Adrenal gland (tissue), 19 donors: ENCODE data around the gene DDX31. TPM values are rescaled to one million over a fixed set of nuclear protein-coding genes. Genes with fewer than 3 reads are reported as not detected.
A peak's percentile ranks its signal among the peaks of the same experiment; 100 is the strongest.
"Not testable (repeated sequence)": the region's sequence is repeated elsewhere in the genome, so short reads cannot be mapped to it uniquely, and the experiment has no call there.

ENCODE experiments used
- DNase-seq, 7 donors: peaks; one replicate each; pipeline ENCODE4 v3.0.0-alpha.2; 2019 to 2020
- H3K27ac ChIP-seq, 5 donors: fragments of 200-600 bp; sonication (generic) in 4 of 5; 1 replicate in 3 of 5; 2 replicates in 2 of 5; pipeline versions ENCODE4 v1.5.1 to v1.8.0; 2016 to 2020; ENCODE audit warnings: mild to moderate bottlenecking in 1 of 5
- H3K27me3 ChIP-seq: fragments of 200-600 bp; 2 replicates; pipeline ENCODE4 v1.8.0; 2021
- H3K36me3 ChIP-seq, 2 donors: fragments of 200-600 bp; replicated peaks in 1 of 2; 1 replicate in 1 of 2; 2 replicates in 1 of 2; pipeline versions ENCODE4 v1.5.1 to v1.8.0; 2018 to 2022
- H3K4me1 ChIP-seq, 2 donors: fragments of 200-600 bp; replicated peaks in 1 of 2; 1 replicate in 1 of 2; 2 replicates in 1 of 2; pipeline versions ENCODE4 v1.5.1 to v1.8.0; 2018 to 2021
- H3K4me3 ChIP-seq, 4 donors: fragments of 200-600 bp; sonication (generic) in 3 of 4; one replicate each; pipeline ENCODE4 v1.5.1; 2016 to 2018
- H3K9me3 ChIP-seq, 3 donors: fragments of 200-600 bp; sonication (generic) in 1 of 3; replicated peaks in 1 of 3; 1 replicate in 2 of 3; 2 replicates in 1 of 3; pipeline versions ENCODE4 v1.5.1 to v1.8.0; 2016 to 2021
- POLR2A ChIP-seq, 2 donors: fragments of 450-650 bp; IDR thresholded peaks; one replicate each; pipeline ENCODE4 v1.6.1; 2017; ENCODE audit warnings: antibody characterized with exemption in 2 of 2, mild to moderate bottlenecking in 2 of 2, moderate library complexity in 1 of 2
- WGBS, 4 donors: extraction: QIAGEN DNeasy Blood & Tissue Kit in 2 of 4; methylation state at CpG; one replicate each; pipeline versions ENCODE4 v1.1.5 to v1.1.7; 2013 to 2017; 5-methylcytosine and 5-hydroxymethylcytosine counted together
- intact Hi-C, 2 donors: fragments of 100-400 bp; cut with DNase I; formaldehyde crosslinking; loops; one replicate each; pipeline versions ENCODE4 v1.14.1 to v1.15.0; 2022 to 2023
- long read RNA-seq, 10 donors: library from polyadenylated mRNA in 3 of 10; unstranded in 2 of 10; stranded (forward) in 1 of 10; transcript quantifications; one replicate each; pipeline ENCODE4 v2.0.0 and lab custom pipeline, GENCODE V29; 2021 to 2026
- polyA plus RNA-seq, 3 donors: library from polyadenylated mRNA; stranded (reverse); fragments of 200-250 nt in 2 of 3; fragments of 350-450 nt in 1 of 3; fragmentation: Illumina TruSeq in 1 of 3; extraction: RNeasy Lipid Tissue Mini Kit (QIAGEN cat#74804) in 1 of 3; gene quantifications; one replicate each; pipeline ENCODE4 v1.2.3, GENCODE V29; 2013 to 2014
- total RNA-seq, 9 donors: library from RNA; depleted of rRNA in 4 of 9; stranded (reverse); fragments of >200 nt in 4 of 9; fragments of 120-200 nt in 1 of 9; fragmentation: NEBNext Ultra II Directional in 1 of 9; extraction: Animal tissue kit (Norgen Biotek cat#: 25700) in 1 of 9; gene quantifications; one replicate each; pipeline versions ENCODE4 v1.1.0 to v1.2.4, GENCODE V29; 2013 to 2023
- TF ChIP-seq, protein P1 (sequence below), 6 experiments: fragments of 450-650 bp in 4 of 6; fragments of 200-600 bp in 2 of 6; sonication (generic) in 1 of 6; IDR thresholded peaks; 1 replicate in 5 of 6; 2 replicates in 1 of 6; pipeline versions ENCODE4 v1.5.1 to v1.8.0; 2016 to 2021; ENCODE audit warnings: antibody characterized with exemption in 6 of 6, mild to moderate bottlenecking in 2 of 6, moderate library complexity in 1 of 6
- donor health status: healthy with polysubstance abuse.
- donor health status: Bipolar disorder and iron deficiency.
- donor health status: DM: yes; HTN: yes; CAD: no.
- donor health status: DM: no; HTN: no; CAD: no.
- donor health status: DM: no; HTN: no; CAD: no.
- donor health status: DM: yes; HTN: yes; CAD: no.

Gene DDX31
- total RNA-seq (10 to 100 TPM in 4 of 9 donors, 1 to 10 TPM in 5; 7.4 to 12.3 (median 9.6) TPM), polyA plus RNA-seq (10 to 100 TPM in 1 of 3 donors, 1 to 10 TPM in 2; 7.6 to 13.8 (median 9.9) TPM)
- long read RNA-seq, donor 1, result 0 reads
- long read RNA-seq, donor 2, result 0 reads
- long read RNA-seq, donor 3, result 0 reads
- long read RNA-seq, donor 4, full-length matches to known transcripts, result 2 of 3 reads
- long read RNA-seq, donor 4, partial matches to known transcripts, result 0 of 3 reads
- long read RNA-seq, donor 4, other reads (novel, unspliced or antisense), result 1 of 3 reads
- long read RNA-seq, donor 5, full-length matches to known transcripts, result 5 of 8 reads
- long read RNA-seq, donor 5, partial matches to known transcripts, result 0 of 8 reads
- long read RNA-seq, donor 5, other reads (novel, unspliced or antisense), result 3 of 8 reads
- long read RNA-seq, donor 6, full-length matches to known transcripts, result 2 of 3 reads
- long read RNA-seq, donor 6, partial matches to known transcripts, result 0 of 3 reads
- long read RNA-seq, donor 6, other reads (novel, unspliced or antisense), result 1 of 3 reads
- long read RNA-seq, donor 7, result 0 reads
- long read RNA-seq, donor 8, full-length matches to known transcripts, result 3 of 14 reads
- long read RNA-seq, donor 8, partial matches to known transcripts, result 6 of 14 reads
- long read RNA-seq, donor 8, other reads (novel, unspliced or antisense), result 5 of 14 reads
- long read RNA-seq, donor 9, full-length matches to known transcripts, result 1 of 1 reads
- long read RNA-seq, donor 9, partial matches to known transcripts, result 0 of 1 reads
- long read RNA-seq, donor 9, other reads (novel, unspliced or antisense), result 0 of 1 reads
- long read RNA-seq, donor 10, full-length matches to known transcripts, result 2 of 19 reads
- long read RNA-seq, donor 10, partial matches to known transcripts, result 17 of 19 reads
- long read RNA-seq, donor 10, other reads (novel, unspliced or antisense), result 0 of 19 reads

DNA sequence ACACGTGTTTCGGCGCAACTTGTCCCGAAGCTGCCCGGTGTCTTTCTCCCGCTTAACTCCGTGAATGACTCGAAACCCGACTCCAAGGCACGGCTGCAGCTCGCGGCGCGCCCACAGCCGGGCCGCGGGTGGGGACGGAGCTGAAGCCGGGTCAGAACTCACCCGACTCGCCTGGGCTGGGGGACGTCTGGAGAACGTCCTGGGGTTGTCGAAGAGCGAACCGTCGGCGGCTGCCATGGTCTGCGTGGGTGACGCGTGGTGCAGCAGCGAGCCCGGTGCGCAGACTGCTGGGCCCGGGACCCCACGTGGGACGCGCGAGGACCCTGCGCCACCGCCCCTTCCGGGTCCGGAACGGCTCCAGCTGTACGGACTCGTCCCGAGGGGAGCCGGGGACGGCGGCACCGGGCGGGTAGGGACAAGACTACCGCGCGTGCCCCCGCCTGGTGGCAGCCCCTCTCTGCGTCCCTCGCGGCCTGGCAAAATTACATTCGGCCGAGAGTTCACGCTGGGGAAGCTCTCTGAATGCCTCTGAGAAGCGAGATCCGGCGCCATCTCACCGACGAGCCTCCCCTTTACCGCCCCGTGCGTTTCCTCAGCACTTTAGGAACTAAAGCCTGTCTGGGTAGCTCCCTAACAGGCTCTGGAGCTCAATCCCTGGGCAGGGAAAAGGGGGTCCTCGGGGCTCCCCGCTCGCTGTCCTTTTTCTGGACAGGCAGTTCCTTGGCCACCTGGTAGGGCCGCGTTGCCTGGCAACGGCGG, at the start of gene DDX31:
Gene DDX31 (minus strand): TSS at position 286 of the 759 bp plus-strand sequence. CDS start 49 bp downstream, at position 237.
- no peaks in the 10 kb centered on the region for H3K36me3 ChIP-seq
- intact Hi-C loops, result loop anchor here in 1 of 2 donors (5.0 to 10.0 kb wide), 2 partner anchors 127 to 205 kb away; partner anchors contain the start of genes AK8 and SPACA9
- peak within 1 kb of the TSS; percentile 71 to 88 (median 82) for H3K4me3 ChIP-seq
- H3K27me3 ChIP-seq, result no peaks in the 10 kb centered on the region
- WGBS, 4 donors, result 0 to 2% (median 0%) methylated on average over 46 to 77 of the region's 77 CpGs; no CpG with 5 or more reads in 1 of the 4 donors
- TF ChIP-seq POLR2A (IDR thresholded peaks at IDR 0.05), result peak; percentile 29 to 63
- TF ChIP-seq, protein P1, sequence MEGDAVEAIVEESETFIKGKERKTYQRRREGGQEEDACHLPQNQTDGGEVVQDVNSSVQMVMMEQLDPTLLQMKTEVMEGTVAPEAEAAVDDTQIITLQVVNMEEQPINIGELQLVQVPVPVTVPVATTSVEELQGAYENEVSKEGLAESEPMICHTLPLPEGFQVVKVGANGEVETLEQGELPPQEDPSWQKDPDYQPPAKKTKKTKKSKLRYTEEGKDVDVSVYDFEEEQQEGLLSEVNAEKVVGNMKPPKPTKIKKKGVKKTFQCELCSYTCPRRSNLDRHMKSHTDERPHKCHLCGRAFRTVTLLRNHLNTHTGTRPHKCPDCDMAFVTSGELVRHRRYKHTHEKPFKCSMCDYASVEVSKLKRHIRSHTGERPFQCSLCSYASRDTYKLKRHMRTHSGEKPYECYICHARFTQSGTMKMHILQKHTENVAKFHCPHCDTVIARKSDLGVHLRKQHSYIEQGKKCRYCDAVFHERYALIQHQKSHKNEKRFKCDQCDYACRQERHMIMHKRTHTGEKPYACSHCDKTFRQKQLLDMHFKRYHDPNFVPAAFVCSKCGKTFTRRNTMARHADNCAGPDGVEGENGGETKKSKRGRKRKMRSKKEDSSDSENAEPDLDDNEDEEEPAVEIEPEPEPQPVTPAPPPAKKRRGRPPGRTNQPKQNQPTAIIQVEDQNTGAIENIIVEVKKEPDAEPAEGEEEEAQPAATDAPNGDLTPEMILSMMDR (IDR thresholded peaks at IDR 0.05), result peak in 2 of 6 experiments; percentile 0 to 14
- no peaks in the 10 kb centered on the region for H3K9me3 ChIP-seq
- peak; percentile 86 to 93 (median 89) for DNase-seq
- H3K27ac ChIP-seq, result peak within 1 kb of the TSS; percentile 89 to 98 (median 93)
- H3K4me1 ChIP-seq, result peaks cover 16 to 47% of the 10 kb centered on the region in 2 donors

DNA sequence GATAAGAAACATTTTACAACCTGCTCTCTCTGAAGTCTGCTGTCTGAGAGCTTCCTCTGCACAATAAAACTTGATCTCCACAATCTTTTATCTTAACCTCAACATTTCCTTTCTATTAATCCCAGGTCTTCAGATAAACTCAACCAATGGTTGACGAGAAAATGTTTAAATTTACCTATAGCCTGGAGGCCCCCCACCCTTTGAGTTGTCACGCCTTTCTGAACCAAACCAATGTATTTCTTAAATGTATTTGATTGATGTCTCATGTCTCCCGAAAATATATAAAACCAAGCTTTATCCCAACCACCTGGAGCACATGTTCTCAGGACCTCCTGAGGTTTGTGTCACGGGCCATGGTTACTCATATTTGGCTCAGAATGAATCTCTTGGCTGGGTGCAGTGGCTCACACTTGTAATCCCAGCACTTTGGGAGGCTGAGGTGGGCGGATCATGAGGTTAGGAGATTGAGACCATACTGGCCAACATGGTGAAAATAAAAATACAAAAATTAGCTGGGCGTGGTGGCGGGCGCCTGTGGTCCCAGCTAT, 48.7 kb upstream of the DDX31 start:
- H3K36me3 ChIP-seq, DNase-seq, intact Hi-C loops, H3K4me1 ChIP-seq, H3K27me3 ChIP-seq, H3K9me3 ChIP-seq, H3K4me3 ChIP-seq, H3K27ac ChIP-seq: not testable (repeated sequence)
- WGBS, 4 donors, result 68 to 79% (median 74%) methylated on average over 8 of the region's 8 CpGs

DNA sequence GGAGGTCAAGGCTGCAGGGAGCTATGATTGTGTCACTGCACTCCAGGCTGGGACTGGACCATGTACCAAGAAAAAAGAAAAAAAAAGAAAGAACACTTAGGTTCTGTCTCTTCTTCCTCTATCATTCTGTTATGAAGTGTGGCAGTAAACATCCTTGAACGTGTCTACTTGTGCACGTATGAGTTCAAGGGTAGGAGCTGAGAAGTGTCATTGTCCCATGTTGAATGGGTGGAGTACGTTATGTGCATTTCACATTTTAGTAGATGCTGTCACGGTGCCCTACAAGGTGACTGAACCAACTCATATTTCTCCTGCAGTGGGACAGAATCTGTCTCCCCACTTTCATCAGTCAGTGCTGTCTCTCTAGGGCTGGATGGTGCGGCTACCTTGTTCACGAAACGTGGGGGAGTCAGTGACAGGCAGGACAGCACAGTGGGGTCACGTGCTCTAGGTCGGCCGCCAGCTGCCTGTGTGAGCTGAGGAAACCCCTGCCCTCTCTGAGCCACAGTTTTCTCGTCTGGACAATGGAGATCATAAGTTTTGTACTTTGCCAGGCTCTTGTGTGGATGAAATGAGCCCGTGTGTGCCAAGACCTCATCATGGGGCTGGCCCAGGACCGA, 47.7 kb upstream of the DDX31 start:
- H3K27ac ChIP-seq, result no peak overlapping the region
- 41 to 69% (median 60%) methylated on average over 6 to 13 of the region's 13 CpGs for WGBS, 4 donors
- DNase-seq, result no peak
- no peaks in the 10 kb centered on the region for H3K27me3 ChIP-seq
- no peaks in the 10 kb centered on the region for H3K36me3 ChIP-seq
- no peaks in the 10 kb centered on the region for H3K4me1 ChIP-seq
- no peaks in the 10 kb centered on the region for H3K9me3 ChIP-seq
- no peak overlapping the region for H3K4me3 ChIP-seq
- intact Hi-C loops, result no loop called here
- TF ChIP-seq, protein P1 (IDR thresholded peaks at IDR 0.05), result no peak
- TF ChIP-seq POLR2A (IDR thresholded peaks at IDR 0.05), result no peak

DNA sequence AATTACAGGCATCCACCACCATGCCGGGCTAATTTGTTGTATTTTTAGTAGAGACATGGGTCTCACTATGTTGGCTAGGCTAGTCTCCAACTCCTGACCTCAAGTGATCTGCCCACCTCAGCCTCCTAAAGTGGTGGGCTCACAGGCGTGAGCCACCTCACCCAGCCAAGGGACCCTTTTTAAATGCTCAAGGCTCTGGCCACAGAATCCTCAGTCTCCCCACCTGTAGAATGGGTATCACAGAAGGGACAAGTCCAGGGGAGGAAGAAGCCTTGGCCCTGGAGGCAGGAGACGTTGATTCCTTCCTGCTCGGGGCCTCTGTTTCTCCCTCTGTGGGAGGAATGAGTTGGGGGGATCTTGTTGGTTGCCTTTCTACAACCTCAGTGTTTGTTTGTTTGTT, 46.2 kb upstream of the DDX31 start:
- WGBS, 4 donors, result 70 to 83% (median 78%) methylated on average over 3 to 4 of the region's 4 CpGs

More for the DNA sequence above, 46.2 kb upstream of the DDX31 start:
- Histone ChIP-seq H3K9me3 (no peaks in the 10 kb centered on the region), H3K4me3 (no peak overlapping the region), H3K36me3 (no peaks in the 10 kb centered on the region), H3K27me3 (no peaks in the 10 kb centered on the region), H3K4me1 (no peaks in the 10 kb centered on the region), H3K27ac (no peak overlapping the region)
- intact Hi-C loops, result no loop called here
- TF ChIP-seq POLR2A (IDR thresholded peaks at IDR 0.05), result no peak
- TF ChIP-seq, protein P1 (IDR thresholded peaks at IDR 0.05), result no peak
- DNase-seq, result no peak
